Endometrial microvascular endothelial cells (primary cell): ENCODE measurements around the gene EMILIN3. TPM values are rescaled to one million over a fixed set of nuclear protein-coding genes. Genes with fewer than 3 reads are reported as not detected.

Source experiments
- in situ Hi-C: cut with HindIII; loops from 2 replicates; pipeline ENCODE4 v1.10.0; 2017; ENCODE audit warnings: low sequenced_read_pairs, low pct_unique_long_range_greater_than_20kb; ENCODE audit errors: inconsistent ontology term
- total RNA-seq: library from RNA; depleted of rRNA; stranded (reverse); fragments of >200 nt; gene quantifications from one replicate; pipeline ENCODE4 v1.2.3, GENCODE V29; 2015; ENCODE audit errors: inconsistent ontology term

The EMILIN3 gene
- total RNA-seq, 1 donor from 2014 or later: not detected

DNA sequence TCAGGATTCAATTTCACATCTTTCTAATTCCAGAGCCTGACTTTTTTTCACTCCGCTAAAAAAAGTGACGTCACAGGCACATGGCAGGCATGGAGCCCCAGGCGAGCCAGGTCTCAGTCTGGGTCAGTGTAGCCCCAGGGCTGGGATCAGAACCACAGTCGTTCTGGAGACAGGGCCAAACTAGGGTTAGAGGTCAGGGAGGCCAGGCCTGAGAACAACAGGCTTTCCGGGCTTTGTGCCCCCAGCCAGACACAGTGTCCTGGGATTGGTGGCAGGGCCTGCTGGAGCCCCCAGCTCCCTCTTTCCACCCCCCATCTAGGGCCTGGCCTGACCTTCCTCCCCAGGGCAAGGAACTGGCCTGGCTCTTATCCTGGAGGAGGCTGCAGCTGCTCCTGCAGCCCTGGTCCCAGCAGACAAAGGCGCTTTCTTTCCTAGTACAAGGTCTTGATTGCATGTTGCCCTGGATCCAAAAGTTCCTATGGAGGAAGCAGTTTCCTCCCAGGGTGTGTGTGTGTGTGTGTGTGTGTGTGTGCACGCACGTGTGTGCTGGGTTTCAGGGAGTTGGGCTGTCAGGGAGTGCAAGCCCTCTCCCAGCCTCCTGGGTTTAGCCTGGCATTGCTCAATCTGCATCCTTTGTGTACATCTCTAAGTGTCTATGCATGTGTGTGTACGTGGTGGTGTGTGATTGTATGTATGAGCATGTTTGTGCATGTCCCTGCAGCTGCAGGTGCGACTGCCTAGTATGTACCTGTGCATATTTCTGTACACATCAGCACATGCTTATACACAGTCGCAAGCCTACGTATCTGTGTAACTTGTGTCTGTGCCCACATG, 26.5 kb upstream of the EMILIN3 start:
- in situ Hi-C loops: no loop called here

DNA sequence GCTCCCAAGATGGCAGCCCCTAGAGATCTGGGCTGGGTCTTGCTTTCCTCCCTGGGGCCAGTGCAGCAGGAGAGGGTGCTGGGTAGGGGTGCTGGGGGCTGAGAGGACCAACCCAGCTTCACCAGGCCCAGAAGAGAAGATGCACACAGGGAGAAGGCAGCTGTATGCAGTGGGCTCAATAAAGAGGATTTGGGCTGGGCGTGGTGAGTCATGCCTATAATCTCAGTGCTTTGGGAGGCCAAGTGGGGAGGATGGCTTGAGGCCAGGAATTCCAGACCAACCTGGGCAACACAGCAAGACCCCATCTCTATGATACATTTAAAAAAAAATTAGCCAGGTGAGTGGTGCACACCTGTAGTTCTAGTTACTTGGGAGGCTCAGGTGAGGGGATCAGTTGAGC, 25.7 kb upstream of the EMILIN3 start:
- in situ Hi-C loops: no loop called here

DNA sequence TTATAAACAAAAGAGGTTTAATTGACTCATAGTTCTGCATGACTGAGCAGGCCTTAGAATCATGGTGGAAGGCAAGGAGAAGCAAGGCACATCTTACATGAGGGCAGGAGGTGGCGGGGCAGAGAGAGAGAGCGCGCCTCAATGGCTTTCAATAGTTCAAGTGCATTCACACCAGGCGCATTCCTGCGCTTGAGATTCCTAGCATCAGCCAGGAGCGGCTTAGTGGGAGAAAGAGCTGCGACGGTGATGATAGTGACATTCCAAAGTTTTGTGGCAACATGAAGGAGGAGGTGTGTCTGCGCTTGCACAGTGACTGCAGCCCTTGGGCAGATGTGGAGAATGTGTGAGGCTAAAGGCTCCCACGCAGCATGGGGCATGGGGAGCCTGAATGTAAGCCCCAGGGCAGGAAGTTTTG, 25.0 kb upstream of the EMILIN3 start:
- in situ Hi-C loops: no loop called here

DNA sequence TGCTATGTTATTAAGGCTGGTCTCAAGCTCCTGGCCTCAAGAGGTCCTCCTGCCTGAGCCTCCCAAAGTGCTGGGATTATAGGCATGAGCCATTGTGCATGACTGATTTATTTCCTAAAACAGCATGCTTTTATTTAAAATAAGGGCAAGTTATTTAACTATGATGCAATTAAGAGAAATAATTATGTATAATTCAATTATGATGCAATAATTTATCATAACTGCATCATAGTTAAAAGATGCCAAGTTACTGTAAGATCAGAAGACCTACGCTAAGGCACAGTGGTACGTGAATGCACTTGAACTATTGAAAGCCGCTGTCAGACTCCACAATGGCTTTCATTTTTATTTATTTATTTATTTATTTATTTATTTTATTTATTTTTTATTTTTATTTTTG, 24.3 kb upstream of the EMILIN3 start:
- in situ Hi-C loops: no loop called here

DNA sequence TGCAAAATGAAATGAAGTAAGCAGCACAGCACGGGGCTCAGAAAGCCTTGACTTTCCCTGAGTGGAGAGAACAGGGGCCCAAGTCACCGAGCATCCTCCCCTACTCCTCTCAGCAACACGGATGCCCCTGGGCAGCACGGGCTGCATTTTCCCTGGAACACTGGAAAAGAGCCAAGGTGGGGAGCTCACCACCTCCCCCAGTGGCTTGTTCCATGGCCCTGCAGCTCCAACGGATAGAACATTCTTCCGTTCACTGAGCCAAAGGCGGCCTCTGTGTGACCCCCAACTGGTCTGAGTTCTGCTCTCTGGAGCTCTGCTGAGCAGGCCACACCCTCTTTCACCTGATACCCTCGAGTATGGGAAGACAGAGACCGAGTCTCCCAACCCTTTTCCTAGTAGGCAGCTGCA, 20.8 kb upstream of the EMILIN3 start:
- in situ Hi-C loops: no loop called here

DNA sequence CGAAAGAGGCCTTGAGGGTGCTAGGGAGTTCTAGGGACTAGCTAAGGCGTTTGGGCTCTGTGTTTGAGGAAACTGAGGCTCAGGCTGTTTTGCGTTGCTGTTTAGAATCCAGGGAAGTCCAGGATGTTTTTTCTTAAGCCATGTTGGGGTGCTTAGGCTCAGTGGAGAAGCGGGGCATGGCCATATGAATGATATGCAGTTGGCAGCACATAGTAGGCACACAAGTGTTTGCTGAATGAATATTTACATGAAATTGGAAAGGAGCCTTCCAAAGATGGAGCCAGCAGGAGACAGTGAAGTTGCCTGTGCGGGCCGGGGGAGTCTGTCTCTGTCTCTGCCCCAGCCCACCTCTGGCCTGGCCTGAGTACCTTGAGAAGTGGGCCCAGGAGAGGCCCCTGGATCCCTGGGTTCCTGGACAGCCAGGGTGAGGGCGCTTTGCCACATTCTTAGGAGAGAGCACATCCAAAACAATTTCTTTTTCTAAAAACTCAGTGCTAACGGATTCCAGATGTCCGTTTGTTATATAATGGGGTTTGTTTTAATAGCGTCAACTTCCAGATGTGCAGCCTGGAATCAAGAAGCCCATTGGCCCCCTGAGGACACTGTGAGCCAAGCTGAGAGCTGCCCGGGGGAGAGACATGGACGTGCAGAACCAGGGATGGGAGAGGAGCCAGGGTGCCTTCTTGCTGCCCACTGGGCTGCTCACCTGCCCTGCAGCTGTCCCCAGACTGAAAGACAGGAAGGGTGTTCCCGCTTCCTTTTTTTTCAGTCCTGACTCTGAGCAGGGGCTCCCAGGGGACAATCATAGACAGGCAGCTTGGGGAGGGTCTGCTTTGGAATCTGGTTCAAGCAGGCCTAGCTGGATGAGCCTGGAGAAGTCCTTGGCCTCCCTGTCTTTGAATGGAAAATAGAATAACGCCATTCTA, 20.1 kb upstream of the EMILIN3 start:
- in situ Hi-C loops: no loop called here

DNA sequence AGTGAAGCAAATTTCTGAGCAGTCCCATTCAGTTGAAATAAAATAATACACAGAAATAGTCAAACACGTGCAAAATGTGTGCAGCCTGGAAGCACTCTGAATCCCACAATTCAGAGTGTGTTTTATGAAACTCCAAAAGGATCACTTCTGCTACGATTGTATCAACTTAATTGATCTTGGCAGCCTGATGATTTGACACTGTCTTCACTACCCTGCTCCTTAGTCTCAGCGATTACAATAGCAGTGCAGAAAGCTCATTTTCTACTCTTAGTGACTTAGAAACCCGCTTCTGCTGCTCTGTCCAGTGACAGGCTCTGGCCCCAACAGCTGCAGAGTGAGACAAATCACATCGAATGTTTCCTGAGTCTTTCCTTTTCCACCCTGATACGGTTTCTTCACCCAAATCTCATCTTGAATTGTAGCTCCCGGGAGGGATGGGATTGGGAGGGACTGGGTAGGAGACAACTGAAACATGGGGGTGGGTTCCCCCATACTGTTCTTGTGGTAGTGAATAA, 16.2 kb upstream of the EMILIN3 start:
- in situ Hi-C loops: no loop called here

DNA sequence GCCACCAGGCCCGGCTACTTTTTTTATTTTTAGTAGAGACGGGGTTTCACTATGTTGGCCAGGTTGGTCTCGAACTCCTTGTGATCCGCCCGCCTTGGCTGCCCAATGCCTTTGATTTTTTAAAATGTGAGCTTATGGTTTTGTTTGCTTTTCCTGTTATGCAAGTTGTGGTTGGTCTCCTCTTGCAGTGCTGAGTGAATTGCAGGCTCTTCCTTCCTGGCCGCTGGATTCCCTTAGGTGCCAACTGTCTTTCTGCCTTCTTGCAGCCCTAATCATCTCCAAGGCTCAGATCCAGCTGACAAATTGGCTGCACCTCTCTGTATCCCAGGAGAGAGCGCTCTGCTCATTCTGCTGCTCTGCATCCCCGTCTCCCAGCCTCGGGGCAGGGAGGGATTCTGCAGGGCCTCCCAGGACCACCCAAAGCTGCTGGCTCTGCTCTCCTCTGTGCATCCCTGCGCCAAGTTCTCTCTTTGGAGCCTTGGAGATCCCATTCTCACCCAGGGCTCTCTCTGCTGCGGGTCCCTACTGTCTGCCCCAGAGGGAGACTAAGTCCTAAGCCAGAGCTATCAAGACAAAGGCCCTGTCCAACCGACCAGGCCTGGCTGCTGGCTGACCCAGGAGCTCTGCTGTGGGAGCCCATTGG, 14.1 kb upstream of the EMILIN3 start:
- in situ Hi-C loops: no loop called here

DNA sequence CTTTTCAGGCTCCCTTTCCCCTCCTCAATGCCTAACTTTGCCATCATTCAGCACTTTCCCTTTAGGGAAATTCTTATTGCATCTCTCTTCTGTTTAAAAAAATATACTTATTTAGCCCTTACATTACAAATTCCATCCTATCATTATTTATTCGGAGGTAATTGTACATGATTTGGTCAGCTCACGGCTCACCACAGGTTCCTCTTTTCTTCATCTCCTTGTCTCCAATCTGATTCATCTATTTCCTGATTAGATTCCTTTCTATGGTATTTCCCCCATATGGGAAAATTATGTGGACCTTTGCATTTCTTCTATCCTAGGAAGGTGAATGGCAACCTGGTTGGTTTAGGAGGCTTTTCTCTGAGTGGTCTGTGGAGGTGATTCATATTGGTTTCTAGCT, 12.9 kb upstream of the EMILIN3 start:
- in situ Hi-C loops: no loop called here

DNA sequence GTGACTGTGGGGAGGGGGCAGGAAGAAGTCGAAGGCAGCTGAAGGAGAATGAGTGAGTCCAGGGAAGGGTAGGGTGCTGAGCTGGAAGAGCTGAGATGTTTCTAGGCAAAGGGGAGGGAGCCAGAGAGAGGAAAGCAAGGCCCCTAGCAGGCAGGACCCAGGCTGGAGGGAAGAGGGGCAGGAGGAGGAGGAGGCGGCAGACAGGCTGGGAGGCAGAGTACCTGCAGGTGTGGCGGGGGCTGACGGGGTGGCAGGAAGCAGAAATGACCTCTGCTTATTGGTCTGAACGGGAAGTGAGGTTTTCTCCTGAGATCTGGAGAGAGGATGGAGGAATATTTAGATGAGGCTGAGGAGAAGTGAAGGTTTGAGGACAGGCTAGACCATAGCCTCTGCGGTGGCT, 10.7 kb upstream of the EMILIN3 start:
- in situ Hi-C loops: no loop called here

DNA sequence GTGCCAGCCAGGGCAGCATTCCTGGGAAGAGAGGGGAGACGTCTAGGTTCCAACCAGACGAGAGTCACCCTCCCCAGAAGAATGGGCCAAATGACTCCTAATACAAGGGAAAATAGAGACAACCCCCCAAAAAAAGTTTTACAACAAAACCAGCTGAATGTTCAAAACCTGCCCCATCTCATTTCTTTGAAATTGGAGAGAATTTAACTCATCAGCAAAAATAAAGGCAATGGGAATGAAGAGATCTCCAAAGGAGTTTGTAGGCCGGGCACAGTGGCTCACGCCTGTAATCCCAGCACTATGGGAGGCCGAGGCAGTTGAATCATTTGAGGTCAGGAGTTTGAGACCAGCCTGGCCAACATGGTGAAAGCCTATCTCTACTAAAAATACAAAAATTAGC, 9.7 kb upstream of the EMILIN3 start:
- in situ Hi-C loops: no loop called here

DNA sequence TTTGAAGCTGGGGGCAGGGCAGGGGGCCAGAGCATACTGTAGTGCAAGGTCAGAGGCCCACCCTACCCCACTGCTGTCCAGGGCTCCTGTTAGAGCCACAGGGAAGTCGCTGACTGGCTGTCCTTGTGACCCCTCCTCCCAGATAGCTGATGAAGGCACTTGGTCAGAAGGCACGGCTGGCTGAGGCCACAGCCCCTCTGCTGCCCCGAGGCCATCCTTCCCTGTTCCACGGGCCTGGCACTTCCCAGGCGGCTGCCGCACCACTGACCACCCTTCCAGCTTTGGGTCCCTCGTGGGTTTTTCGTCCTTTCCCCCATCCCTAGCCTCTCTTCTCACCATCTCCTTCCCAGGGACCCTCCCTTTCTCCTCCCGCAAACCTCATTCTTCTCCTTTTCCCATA, 9.2 kb upstream of the EMILIN3 start:
- in situ Hi-C loops: no loop called here

DNA sequence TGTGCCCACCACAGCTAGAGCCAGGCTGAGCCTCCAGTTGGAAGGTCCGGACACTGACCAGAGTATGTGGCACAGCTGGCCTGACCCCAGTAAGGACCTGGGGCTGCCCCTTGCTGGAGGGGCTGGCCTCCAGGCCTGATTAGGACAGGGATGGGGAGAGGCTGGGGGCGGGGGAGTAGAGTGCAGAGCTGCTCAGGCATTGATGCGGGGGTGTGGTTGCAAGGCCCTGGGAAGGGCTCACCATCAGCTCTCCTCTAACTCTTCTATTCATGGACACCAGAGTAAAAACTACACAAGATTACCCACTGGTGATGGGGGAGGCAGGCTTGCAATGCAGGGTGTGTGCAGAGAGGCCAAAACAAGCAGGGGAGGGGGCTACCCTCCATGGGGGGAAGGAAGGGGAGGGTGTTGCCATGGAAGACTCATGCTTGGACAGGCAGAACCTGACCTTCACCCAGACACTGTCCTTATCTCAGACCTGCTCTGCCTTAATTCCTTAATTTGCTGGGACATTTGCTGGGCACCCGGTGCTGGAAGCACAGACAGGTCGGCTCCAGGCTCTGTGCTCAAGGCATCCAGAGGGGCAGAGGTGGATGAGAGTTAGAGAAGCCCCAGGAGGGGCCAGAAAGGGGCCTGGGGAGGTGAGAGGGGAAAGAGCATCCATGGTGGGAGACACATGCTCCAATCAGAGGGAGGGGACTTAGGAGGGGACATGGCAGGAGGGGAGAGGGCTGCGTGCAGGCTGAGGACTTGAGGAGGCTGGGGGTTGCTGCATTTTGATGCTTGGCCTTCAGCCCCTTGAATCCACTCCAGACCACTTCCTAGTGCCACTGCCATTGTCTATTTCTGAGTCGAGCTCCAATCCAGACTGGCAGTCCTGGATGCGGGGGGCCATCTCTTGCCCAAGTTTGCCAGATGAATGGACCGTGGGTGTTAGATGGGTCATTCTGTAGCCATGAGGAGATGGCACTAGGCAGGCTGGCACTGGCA, 7.6 kb upstream of the EMILIN3 start:
- in situ Hi-C loops: no loop called here

DNA sequence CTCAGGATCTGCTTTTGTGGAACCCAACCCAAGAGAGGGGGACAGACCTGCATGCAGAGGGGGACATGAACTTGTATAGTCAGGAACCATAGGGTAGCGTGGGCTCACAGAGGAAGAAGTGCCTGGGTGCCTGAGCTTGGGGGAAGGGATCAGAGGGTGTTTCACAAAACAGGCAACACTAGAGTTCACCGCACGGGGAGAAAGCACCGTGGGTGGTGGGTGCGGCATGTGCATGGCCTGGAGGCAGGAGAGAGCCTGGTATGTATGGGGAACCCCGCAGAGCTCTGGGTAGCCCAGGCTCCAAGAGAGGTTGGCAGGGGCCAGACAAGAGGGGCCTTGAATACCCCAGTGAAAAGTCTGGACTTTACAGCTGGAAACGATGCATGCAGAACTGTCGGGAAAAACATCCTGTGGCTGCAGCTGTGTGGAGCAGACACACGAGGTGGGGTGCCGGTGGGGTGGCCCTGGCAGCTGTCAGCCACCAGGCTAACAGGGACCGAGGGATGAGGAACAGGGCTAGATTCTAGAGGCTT, 6.7 kb upstream of the EMILIN3 start:
- in situ Hi-C loops: no loop called here

DNA sequence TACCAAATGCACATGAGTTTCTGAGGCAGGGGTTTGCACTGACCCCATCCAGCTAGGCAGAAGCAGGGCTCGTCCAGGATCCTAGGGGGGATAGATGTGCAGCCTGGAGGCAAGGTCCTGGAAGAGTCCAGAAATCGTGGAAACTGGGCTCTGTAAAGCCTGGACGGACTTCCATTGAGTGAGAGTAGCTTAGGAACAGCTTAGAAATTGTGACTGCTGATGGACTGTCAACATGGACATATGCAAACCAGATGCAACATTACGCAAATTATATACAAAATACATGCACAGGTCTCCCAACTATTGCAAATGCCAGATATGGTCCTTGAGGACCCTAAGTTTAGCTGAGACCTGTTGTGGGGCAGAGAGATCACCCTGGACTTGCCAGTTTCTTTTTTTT, 4.8 kb upstream of the EMILIN3 start:
- in situ Hi-C loops: no loop called here

DNA sequence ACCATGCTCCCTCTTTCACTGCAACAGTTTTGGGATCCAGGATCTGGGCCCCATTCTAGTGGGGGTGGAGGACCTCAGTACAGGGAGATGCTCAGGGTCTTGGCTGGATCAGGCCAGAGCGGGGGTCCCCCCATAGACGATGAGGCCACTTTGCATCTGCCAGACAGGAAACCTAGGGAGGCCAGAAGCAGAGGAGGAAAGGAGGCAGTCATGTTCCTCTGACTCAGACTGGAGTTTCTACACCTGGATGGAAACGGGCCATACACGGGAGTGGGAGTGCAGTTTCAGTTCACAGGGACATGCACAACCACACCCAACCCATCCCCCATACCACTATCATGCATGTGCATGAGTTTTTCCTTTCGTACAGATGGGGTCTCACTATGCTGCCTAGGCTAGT, 3.6 kb upstream of the EMILIN3 start:
- in situ Hi-C loops: no loop called here

DNA sequence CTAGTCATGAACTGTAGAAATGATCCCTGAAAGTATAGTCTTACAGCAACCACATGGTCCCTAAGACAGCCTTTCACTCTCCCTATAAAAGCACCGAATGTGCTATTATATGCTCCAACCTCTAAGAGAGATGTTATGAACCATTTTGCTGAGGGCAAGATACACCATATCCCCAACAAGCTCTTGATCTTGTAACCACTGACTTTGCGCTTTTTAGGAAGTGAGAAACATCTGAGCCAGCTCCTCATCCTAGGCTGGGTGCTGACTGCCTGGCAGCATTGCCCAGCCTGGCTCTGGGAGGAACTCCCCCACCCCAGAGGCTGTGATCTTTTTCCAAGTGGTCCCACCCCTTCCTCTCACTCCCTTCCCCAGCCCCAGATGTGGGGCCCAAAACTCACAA, 3.1 kb upstream of the EMILIN3 start:
- in situ Hi-C loops: no loop called here

DNA sequence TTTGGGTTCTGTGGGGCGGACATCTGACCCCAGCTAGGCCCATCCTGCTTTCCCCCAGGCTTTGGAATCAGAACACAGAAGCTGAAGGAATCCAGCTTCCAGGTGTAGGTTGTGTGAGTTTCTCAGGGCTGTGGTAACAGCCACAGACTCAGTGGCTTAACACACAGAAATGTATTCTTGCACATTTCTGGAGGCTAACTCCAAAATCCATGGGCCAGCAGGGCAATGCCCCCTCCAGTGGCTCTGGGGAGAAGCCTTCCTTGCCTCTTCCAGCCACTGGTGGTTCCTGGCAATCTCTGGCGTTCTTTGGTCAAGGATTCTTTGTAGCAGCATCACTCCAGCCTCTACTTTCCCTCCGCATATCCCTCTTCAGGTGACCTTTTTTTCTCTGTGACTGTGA, 1.3 kb upstream of the EMILIN3 start:
- in situ Hi-C loops: no loop called here
